Gastroesophageal sphincter (tissue), 3 donors: ENCODE measurements around the gene ADAMTS2.

Source experiments
- CTCF ChIP-seq, 4 experiments: fragments of 200-600 bp in 2 of 4; fragments of 450-650 bp in 2 of 4; sonication (generic) in 1 of 4; IDR thresholded peaks; one replicate each; pipeline ENCODE4 v1.5.1; 2017 to 2019; ENCODE audit warnings: antibody characterized with exemption in 4 of 4, mild to moderate bottlenecking in 2 of 4, moderate library complexity in 2 of 4
- POLR2AphosphoS5 ChIP-seq: sonication (generic); formaldehyde crosslinking; IDR thresholded peaks from one replicate; pipeline ENCODE4 v1.6.1; 2017; ENCODE audit warnings: antibody characterized with exemption

- TF ChIP-seq CTCF (IDR thresholded peaks at IDR 0.05) (no peak), POLR2AphosphoS5 (no peak)
Measured at GRCh38 chr5:179235416-179236400, 109.6 kb downstream of the ADAMTS2 start.
